Keratinocyte (primary cell): ENCODE data around the gene SLIT3. TPM values are rescaled to one million over a fixed set of nuclear protein-coding genes. Genes with fewer than 3 reads are reported as not detected.

ENCODE experiments used
- DNase-seq: peaks from one replicate; pipeline ENCODE4 v3.0.0-alpha.2; 2011; ENCODE audit warnings: low read depth, missing footprints, low spot score
- FAIRE-seq: peaks from 2 replicates; lab custom pipeline; 2011; peaks lifted over from hg19 to GRCh38; lab: Jason Lieb, UNC
- H2AFZ ChIP-seq: 2 replicates; pipeline ENCODE4 v1.6.0; 2012; ENCODE audit warnings: low read length, control low read depth, inconsistent platforms; ENCODE audit not compliant: control insufficient read depth
- H3K27ac ChIP-seq: 2 replicates; pipeline ENCODE4 v1.5.1; 2011; ENCODE audit warnings: low read length; ENCODE audit not compliant: control insufficient read depth, insufficient read depth
- H3K27me3 ChIP-seq: 3 replicates; pipeline ENCODE4 v1.6.0; 2011; ENCODE audit warnings: low read length; ENCODE audit not compliant: control insufficient read depth, insufficient read depth; ENCODE audit errors: extremely low read depth
- H3K36me3 ChIP-seq, 2 experiments: 2 replicates in 1 of 2; 3 replicates in 1 of 2; pipeline ENCODE4 v1.5.1; 2011; ENCODE audit warnings: low read length in 2 of 2, mild to moderate bottlenecking in 1 of 2; ENCODE audit not compliant: control insufficient read depth in 2 of 2, insufficient read depth in 2 of 2; ENCODE audit errors: extremely low read depth in 1 of 2
- H3K4me1 ChIP-seq: 3 replicates; pipeline ENCODE4 v1.5.1; 2011; ENCODE audit warnings: low read length; ENCODE audit not compliant: control insufficient read depth, insufficient read depth; ENCODE audit errors: extremely low read depth
- H3K4me2 ChIP-seq: 3 replicates; pipeline ENCODE4 v1.6.0; 2011; ENCODE audit warnings: low read depth, low read length; ENCODE audit not compliant: control insufficient read depth, insufficient read depth; ENCODE audit errors: extremely low read depth
- H3K4me3 ChIP-seq, 3 experiments: fragments of 200-600 bp in 1 of 3; sonication (generic) in 1 of 3; 2 replicates in 2 of 3; 3 replicates in 1 of 3; pipeline ENCODE4 v1.5.1; 2011 to 2016; ENCODE audit warnings: low read length in 3 of 3, mild to moderate bottlenecking in 3 of 3, control low read depth in 2 of 3, inconsistent platforms in 1 of 3, low read depth in 1 of 3, mixed read lengths in 1 of 3, mixed run types in 1 of 3, moderate library complexity in 1 of 3; ENCODE audit not compliant: control insufficient read depth in 2 of 3, insufficient read depth in 2 of 3; ENCODE audit errors: extremely low read depth in 1 of 3
- H3K79me2 ChIP-seq: 2 replicates; pipeline ENCODE4 v1.6.0; 2012; ENCODE audit warnings: low read length; ENCODE audit not compliant: control insufficient read depth, insufficient read depth
- H3K9ac ChIP-seq: 3 replicates; pipeline ENCODE4 v1.6.0; 2011; ENCODE audit warnings: low read length; ENCODE audit not compliant: control insufficient read depth, insufficient read depth; ENCODE audit errors: extremely low read depth
- H3K9me1 ChIP-seq: 3 replicates; pipeline ENCODE4 v1.6.0; 2011; ENCODE audit warnings: low read length; ENCODE audit not compliant: control insufficient read depth, insufficient read depth; ENCODE audit errors: extremely low read depth
- H3K9me3 ChIP-seq: 2 replicates; pipeline ENCODE4 v1.5.1; 2012; ENCODE audit warnings: low read depth, low read length; ENCODE audit not compliant: control insufficient read depth
- H4K20me1 ChIP-seq: 3 replicates; pipeline ENCODE4 v1.6.0; 2011; ENCODE audit warnings: low read length; ENCODE audit not compliant: control insufficient read depth, insufficient read depth; ENCODE audit errors: extremely low read depth
- CTCF ChIP-seq, 3 experiments: IDR thresholded peaks in 1 of 3; conservative IDR thresholded peaks in 1 of 3; optimal IDR thresholded peaks in 1 of 3; 2 replicates in 2 of 3; 3 replicates in 1 of 3; pipeline versions ENCODE3 to v1.5.1; 2011; ENCODE audit warnings: low read length in 3 of 3, mild to moderate bottlenecking in 3 of 3, moderate library complexity in 2 of 3, control low read depth in 1 of 3, inconsistent platforms in 1 of 3; ENCODE audit not compliant: insufficient read depth in 2 of 3; ENCODE audit errors: extremely low read depth in 1 of 3
- EZH2 ChIP-seq: IDR thresholded peaks from one replicate; pipeline ENCODE4 v1.6.1; 2012; ENCODE audit warnings: inconsistent platforms, mild to moderate bottlenecking, low read length, moderate library complexity
- dilution Hi-C: fragments of 300-500 bp; cut with MboI; formaldehyde crosslinking; loops from one replicate; pipeline ENCODE4 v1.7.0; 2020; ENCODE audit warnings: low sequenced_read_pairs; ENCODE audit not compliant: extremely low pct_ligation_motif_present
- polyA plus RNA-seq, 5 experiments: library from polyadenylated mRNA; depleted of rRNA in 3 of 5; stranded (reverse) in 3 of 5; stranded (forward) in 1 of 5; unstranded in 1 of 5; fragments of >200 nt; gene quantifications; 1 replicate in 1 of 5; 2 replicates in 3 of 5; 3 replicates in 1 of 5; pipeline versions ENCODE4 v1.2.1 to v1.2.3, GENCODE V29; 2011 to 2012; ENCODE audit warnings: missing spikeins in 2 of 5, low read depth in 1 of 5, low replicate concordance in 1 of 5

The SLIT3 gene
- polyA plus RNA-seq, 1 donor (not counting 4 experiments of a cell fraction or from before 2014, with no cell fraction given): 2.4 TPM

GRCh38 chr5:168693297-168693696 lies 607.6 kb downstream of the SLIT3 start:
- Histone ChIP-seq H3K36me3 (no peaks in the 10 kb centered on the region), H3K9ac (no peak overlapping the region), H3K4me3 (no peak overlapping the region), H3K27me3 (peaks cover 3% of the 10 kb centered on the region), H3K27ac (no peak overlapping the region), H4K20me1 (no peaks in the 10 kb centered on the region), H3K4me2 (no peak overlapping the region), H3K79me2 (no peaks in the 10 kb centered on the region), H3K4me1 (no peaks in the 10 kb centered on the region), H2AFZ (no peak overlapping the region), H3K9me3 (no peaks in the 10 kb centered on the region), H3K9me1 (no peaks in the 10 kb centered on the region)
- FAIRE-seq (no peak), DNase-seq (no peak)
- dilution Hi-C loops: no loop called here
- TF ChIP-seq EZH2 (no peak), CTCF (optimal IDR thresholded peaks at IDR 0.05 in 1 of 3, IDR thresholded peaks at IDR 0.05 in 1 of 3, conservative IDR thresholded peaks at IDR 0.05 in 1 of 3; ENCODE audit: extremely low read depth in 1 of 3, insufficient read depth in 2 of 3, low read length in 3 of 3) (no peak)

GRCh38 chr5:168691891-168692290 lies 609.0 kb downstream of the SLIT3 start:
- no peak overlapping the region for H2AFZ ChIP-seq
- no peaks in the 10 kb centered on the region for H4K20me1 ChIP-seq
- no peaks in the 10 kb centered on the region for H3K9me1 ChIP-seq
- no peak overlapping the region for H3K9ac ChIP-seq
- H3K4me2 ChIP-seq: no peak overlapping the region
- no peaks in the 10 kb centered on the region for H3K9me3 ChIP-seq
- H3K79me2 ChIP-seq: no peaks in the 10 kb centered on the region
- no peak for FAIRE-seq
- no peak overlapping the region for H3K27ac ChIP-seq
- H3K27me3 ChIP-seq: peaks cover 3% of the 10 kb centered on the region
- no peak overlapping the region for H3K4me3 ChIP-seq
- dilution Hi-C loops: no loop called here
- no peak for TF ChIP-seq EZH2
- no peak for TF ChIP-seq CTCF (optimal IDR thresholded peaks at IDR 0.05 in 1 of 3, IDR thresholded peaks at IDR 0.05 in 1 of 3, conservative IDR thresholded peaks at IDR 0.05 in 1 of 3; ENCODE audit: extremely low read depth in 1 of 3, insufficient read depth in 2 of 3, low read length in 3 of 3)
- no peak for DNase-seq
- H3K4me1 ChIP-seq: no peaks in the 10 kb centered on the region
- H3K36me3 ChIP-seq: no peaks in the 10 kb centered on the region
